IPS-15b (cell line): ENCODE measurements around the gene TBC1D22A.

Source experiments
- H3K27me3 ChIP-seq: one replicate; pipeline ENCODE4 v1.6.1; 2013; ENCODE audit warnings: low read length; ENCODE audit not compliant: control insufficient read depth, insufficient read depth
- H3K36me3 ChIP-seq: one replicate; pipeline ENCODE4 v1.6.1; 2013; ENCODE audit warnings: low read length; ENCODE audit not compliant: control insufficient read depth, insufficient read depth
- H3K4me1 ChIP-seq: one replicate; pipeline ENCODE4 v1.6.1; 2013; ENCODE audit warnings: mild to moderate bottlenecking, low read length; ENCODE audit not compliant: control insufficient read depth, insufficient read depth
- H3K4me3 ChIP-seq: one replicate; pipeline ENCODE4 v1.5.1; 2013; ENCODE audit warnings: low read depth, low read length
- H3K9ac ChIP-seq: one replicate; pipeline ENCODE4 v1.6.1; 2013; ENCODE audit warnings: low read depth, mild to moderate bottlenecking, low read length
- H3K9me3 ChIP-seq: one replicate; pipeline ENCODE4 v1.6.1; 2013; ENCODE audit warnings: mild to moderate bottlenecking, low read length; ENCODE audit not compliant: control insufficient read depth, insufficient read depth

Gene TBC1D22A

DNA sequence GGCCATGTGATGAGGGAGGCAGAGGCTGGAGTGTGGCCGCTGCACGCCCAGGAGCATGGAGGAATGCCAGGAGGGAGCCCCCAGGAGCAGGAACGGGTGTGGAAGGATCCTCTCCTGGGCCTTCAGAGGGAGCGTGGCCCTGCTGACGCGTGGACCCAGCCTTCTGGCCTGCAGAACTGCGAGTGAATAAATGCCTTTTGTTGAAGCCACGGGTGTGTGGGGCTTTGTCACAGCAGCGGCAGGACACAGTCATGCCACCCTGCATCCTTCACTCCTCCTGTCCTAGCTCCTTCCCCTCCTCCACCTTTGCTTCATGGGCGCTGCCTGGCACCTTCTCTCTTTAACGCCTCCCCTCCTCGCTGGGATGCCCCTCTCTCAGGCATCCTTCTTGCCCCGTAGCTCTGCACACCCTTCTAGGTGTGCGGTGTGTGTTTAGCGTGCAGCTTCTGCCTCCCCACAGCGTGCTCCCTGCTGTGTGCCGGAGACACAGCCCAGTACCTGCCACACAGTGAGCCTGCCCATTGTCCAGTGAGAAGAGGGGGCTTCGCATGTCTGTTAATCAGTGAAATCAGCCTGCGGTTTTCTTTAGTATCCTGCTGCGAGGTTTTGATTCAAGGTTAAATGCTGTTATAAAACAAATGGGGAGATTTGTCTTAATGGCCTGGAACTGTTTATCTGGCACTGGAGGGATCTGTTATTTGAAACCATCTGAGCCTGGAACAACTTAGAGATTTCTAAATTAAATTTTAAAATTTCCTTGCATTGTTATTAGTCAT is 459.6 kb downstream of the TBC1D22A start:
- Histone ChIP-seq H3K36me3 (no peaks in the 10 kb centered on the region), H3K9ac (no peak overlapping the region), H3K4me3 (no peak overlapping the region), H3K4me1 (no peaks in the 10 kb centered on the region), H3K27me3 (no peaks in the 10 kb centered on the region), H3K9me3 (peaks cover 28% of the 10 kb centered on the region)
